Adrenal gland (tissue), 12 donors: ENCODE measurements around the gene ATN1. TPM values are rescaled to one million over a fixed set of nuclear protein-coding genes. Genes with fewer than 3 reads are reported as not detected.

Source experiments
- DNase-seq, 7 donors: peaks; one replicate each; pipeline ENCODE4 v3.0.0-alpha.2; 2019 to 2020
- H3K27ac ChIP-seq, 5 donors: fragments of 200-600 bp; sonication (generic) in 4 of 5; 1 replicate in 3 of 5; 2 replicates in 2 of 5; pipeline versions ENCODE4 v1.5.1 to v1.8.0; 2016 to 2020; ENCODE audit warnings: mild to moderate bottlenecking in 1 of 5
- H3K27me3 ChIP-seq: fragments of 200-600 bp; 2 replicates; pipeline ENCODE4 v1.8.0; 2021
- H3K36me3 ChIP-seq, 2 donors: fragments of 200-600 bp; replicated peaks in 1 of 2; 1 replicate in 1 of 2; 2 replicates in 1 of 2; pipeline versions ENCODE4 v1.5.1 to v1.8.0; 2018 to 2022
- H3K4me1 ChIP-seq, 2 donors: fragments of 200-600 bp; replicated peaks in 1 of 2; 1 replicate in 1 of 2; 2 replicates in 1 of 2; pipeline versions ENCODE4 v1.5.1 to v1.8.0; 2018 to 2021
- H3K4me3 ChIP-seq, 4 donors: fragments of 200-600 bp; sonication (generic) in 3 of 4; one replicate each; pipeline ENCODE4 v1.5.1; 2016 to 2018
- H3K9me3 ChIP-seq, 3 donors: fragments of 200-600 bp; sonication (generic) in 1 of 3; replicated peaks in 1 of 3; 1 replicate in 2 of 3; 2 replicates in 1 of 3; pipeline versions ENCODE4 v1.5.1 to v1.8.0; 2016 to 2021
- POLR2A ChIP-seq, 2 donors: fragments of 450-650 bp; IDR thresholded peaks; one replicate each; pipeline ENCODE4 v1.6.1; 2017; ENCODE audit warnings: antibody characterized with exemption in 2 of 2, mild to moderate bottlenecking in 2 of 2, moderate library complexity in 1 of 2
- WGBS, 4 donors: extraction: QIAGEN DNeasy Blood & Tissue Kit in 2 of 4; methylation state at CpG; one replicate each; pipeline versions ENCODE4 v1.1.5 to v1.1.7; 2013 to 2017; 5-methylcytosine and 5-hydroxymethylcytosine counted together
- intact Hi-C, 2 donors: fragments of 100-400 bp; cut with DNase I; formaldehyde crosslinking; loops; one replicate each; pipeline versions ENCODE4 v1.14.1 to v1.15.0; 2022 to 2023
- polyA plus RNA-seq, 3 donors: library from polyadenylated mRNA; stranded (reverse); fragments of 200-250 nt in 2 of 3; fragments of 350-450 nt in 1 of 3; fragmentation: Illumina TruSeq in 1 of 3; extraction: RNeasy Lipid Tissue Mini Kit (QIAGEN cat#74804) in 1 of 3; gene quantifications; one replicate each; pipeline ENCODE4 v1.2.3, GENCODE V29; 2013 to 2014
- total RNA-seq, 9 donors: library from RNA; depleted of rRNA in 4 of 9; stranded (reverse); fragments of >200 nt in 4 of 9; fragments of 120-200 nt in 1 of 9; fragmentation: NEBNext Ultra II Directional in 1 of 9; extraction: Animal tissue kit (Norgen Biotek cat#: 25700) in 1 of 9; gene quantifications; one replicate each; pipeline versions ENCODE4 v1.1.0 to v1.2.4, GENCODE V29; 2013 to 2023
- TF ChIP-seq, protein P1 (sequence below), 6 experiments: fragments of 450-650 bp in 4 of 6; fragments of 200-600 bp in 2 of 6; sonication (generic) in 1 of 6; IDR thresholded peaks; 1 replicate in 5 of 6; 2 replicates in 1 of 6; pipeline versions ENCODE4 v1.5.1 to v1.8.0; 2016 to 2021; ENCODE audit warnings: antibody characterized with exemption in 6 of 6, mild to moderate bottlenecking in 2 of 6, moderate library complexity in 1 of 6
- donor health status: healthy with polysubstance abuse.
- donor health status: Bipolar disorder and iron deficiency.
- donor health status: DM: yes; HTN: yes; CAD: no.
- donor health status: DM: no; HTN: no; CAD: no.
- donor health status: DM: no; HTN: no; CAD: no.
- donor health status: DM: yes; HTN: yes; CAD: no.

ATN1 gene
- total and polyA plus RNA-seq, 12 donors, result 8.8 to 482 (median 110) TPM

DNA sequence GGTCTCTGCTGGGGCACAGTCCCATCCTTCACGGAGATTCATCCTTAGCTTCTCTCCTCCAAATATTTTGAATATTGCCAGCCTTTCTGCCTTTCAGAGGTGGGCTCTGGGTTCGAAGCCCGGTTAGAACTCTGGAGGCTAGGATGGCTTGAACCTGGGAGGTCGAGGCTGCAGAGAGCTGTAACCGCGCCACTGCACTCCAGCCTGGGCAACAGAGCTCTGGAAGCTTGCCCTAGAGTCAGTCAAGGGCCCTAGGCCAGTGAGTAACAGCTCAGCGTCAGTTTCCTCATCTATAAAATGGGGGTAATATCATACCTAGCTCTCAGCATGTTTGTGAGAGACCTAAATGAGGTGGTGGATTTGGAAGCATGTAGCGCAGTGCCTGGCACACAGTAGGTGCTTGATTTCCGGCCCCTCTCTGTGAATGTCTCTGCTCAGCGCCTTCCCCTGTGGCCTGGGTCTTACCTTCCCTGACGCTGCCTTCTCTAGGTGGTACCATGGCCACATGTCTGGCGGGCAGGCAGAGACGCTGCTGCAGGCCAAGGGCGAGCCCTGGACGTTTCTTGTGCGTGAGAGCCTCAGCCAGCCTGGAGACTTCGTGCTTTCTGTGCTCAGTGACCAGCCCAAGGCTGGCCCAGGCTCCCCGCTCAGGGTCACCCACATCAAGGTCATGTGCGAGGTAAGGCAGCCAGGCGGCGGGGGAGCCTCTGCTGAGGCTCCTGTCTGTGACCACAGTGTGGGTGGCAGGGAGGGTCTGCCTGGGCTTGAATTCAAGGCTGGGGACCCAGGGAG lies 26.8 kb downstream of the ATN1 start:
- Histone ChIP-seq H3K27me3 (no peaks in the 10 kb centered on the region), H3K27ac (peak overlapping the region in 3 of 5 donors; percentile 28 to 83 (median 52)), H3K4me1 (peaks cover 10 to 32% of the 10 kb centered on the region in 2 donors), H3K9me3 (no peaks in the 10 kb centered on the region), H3K4me3 (no peak overlapping the region), H3K36me3 (no peaks in the 10 kb centered on the region)
- intact Hi-C loops, result loop anchor here (10.0 kb wide), 2 partner anchors 80 to 160 kb away; partner anchors contain the start of gene SPSB2 (in 1 of the 2)
- 55 to 63% (median 60%) methylated on average over 16 to 21 of the region's 21 CpGs for WGBS, 4 donors
- TF ChIP-seq, protein P1, sequence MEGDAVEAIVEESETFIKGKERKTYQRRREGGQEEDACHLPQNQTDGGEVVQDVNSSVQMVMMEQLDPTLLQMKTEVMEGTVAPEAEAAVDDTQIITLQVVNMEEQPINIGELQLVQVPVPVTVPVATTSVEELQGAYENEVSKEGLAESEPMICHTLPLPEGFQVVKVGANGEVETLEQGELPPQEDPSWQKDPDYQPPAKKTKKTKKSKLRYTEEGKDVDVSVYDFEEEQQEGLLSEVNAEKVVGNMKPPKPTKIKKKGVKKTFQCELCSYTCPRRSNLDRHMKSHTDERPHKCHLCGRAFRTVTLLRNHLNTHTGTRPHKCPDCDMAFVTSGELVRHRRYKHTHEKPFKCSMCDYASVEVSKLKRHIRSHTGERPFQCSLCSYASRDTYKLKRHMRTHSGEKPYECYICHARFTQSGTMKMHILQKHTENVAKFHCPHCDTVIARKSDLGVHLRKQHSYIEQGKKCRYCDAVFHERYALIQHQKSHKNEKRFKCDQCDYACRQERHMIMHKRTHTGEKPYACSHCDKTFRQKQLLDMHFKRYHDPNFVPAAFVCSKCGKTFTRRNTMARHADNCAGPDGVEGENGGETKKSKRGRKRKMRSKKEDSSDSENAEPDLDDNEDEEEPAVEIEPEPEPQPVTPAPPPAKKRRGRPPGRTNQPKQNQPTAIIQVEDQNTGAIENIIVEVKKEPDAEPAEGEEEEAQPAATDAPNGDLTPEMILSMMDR (IDR thresholded peaks at IDR 0.05), result peak in 1 of 6 experiments; percentile 10
- TF ChIP-seq POLR2A (IDR thresholded peaks at IDR 0.05), result no peak
- peak; percentile 52 to 81 (median 69) for DNase-seq

DNA sequence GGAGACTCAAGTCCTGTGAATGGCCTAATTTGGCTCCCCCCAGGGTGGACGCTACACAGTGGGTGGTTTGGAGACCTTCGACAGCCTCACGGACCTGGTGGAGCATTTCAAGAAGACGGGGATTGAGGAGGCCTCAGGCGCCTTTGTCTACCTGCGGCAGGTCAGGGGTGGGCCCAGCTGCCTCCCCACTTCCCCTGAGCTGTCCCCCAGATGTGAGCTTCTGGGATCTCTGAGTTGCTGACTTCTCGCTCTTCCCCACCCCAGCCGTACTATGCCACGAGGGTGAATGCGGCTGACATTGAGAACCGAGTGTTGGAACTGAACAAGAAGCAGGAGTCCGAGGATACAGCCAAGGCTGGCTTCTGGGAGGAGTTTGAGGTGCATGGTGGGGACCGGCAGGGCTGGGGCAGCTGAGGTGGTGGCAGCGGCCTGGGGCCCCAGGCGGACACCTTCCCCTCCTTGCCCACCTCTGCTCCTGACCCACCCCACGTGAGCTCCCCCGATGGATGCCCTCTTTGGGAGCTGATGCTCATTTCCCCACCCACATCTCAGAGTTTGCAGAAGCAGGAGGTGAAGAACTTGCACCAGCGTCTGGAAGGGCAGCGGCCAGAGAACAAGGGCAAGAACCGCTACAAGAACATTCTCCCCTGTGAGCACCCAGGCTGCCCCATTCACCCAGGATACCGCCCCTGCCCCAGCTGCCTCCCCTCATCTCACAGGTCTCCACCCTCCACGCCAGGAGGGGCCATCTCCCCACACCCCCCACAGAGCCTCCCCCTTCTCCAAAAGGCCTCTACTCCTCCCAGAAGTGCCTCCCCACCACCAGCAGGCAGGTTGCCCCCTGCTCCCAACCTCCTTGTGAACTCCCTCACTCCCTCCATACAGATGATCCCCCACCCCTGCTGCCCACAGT lies 27.6 kb downstream of the ATN1 start:
- H3K27me3 ChIP-seq, result no peaks in the 10 kb centered on the region
- WGBS, 4 donors, result 73 to 85% (median 78%) methylated on average over 14 to 22 of the region's 22 CpGs
- H3K4me3 ChIP-seq, result no peak overlapping the region
- intact Hi-C loops, result loop anchor here (10.0 kb wide), 2 partner anchors 81 to 159 kb away; partner anchors contain the start of gene SPSB2 (in 1 of the 2)
- H3K9me3 ChIP-seq, result no peaks in the 10 kb centered on the region
- H3K4me1 ChIP-seq, result peaks cover 10 to 39% of the 10 kb centered on the region in 2 donors
- peak in 1 of 7 donors; percentile 4 for DNase-seq
- no peaks in the 10 kb centered on the region for H3K36me3 ChIP-seq
- peak overlapping the region in 3 of 5 donors; percentile 28 to 83 (median 52) for H3K27ac ChIP-seq
- no peak for TF ChIP-seq POLR2A (IDR thresholded peaks at IDR 0.05)
- TF ChIP-seq, protein P1 (IDR thresholded peaks at IDR 0.05), result no peak

GRCh38 chr12:6956021-6956727 lies 28.4 kb downstream of the ATN1 start:
- Histone ChIP-seq H3K4me3 (no peak overlapping the region), H3K9me3 (no peaks in the 10 kb centered on the region), H3K27ac (no peak overlapping the region), H3K4me1 (peaks cover 15 to 47% of the 10 kb centered on the region in 2 donors), H3K36me3 (no peaks in the 10 kb centered on the region), H3K27me3 (no peaks in the 10 kb centered on the region)
- TF ChIP-seq, protein P1 (IDR thresholded peaks at IDR 0.05), result no peak
- no peak for TF ChIP-seq POLR2A (IDR thresholded peaks at IDR 0.05)
- peak in 1 of 7 donors; percentile 1 for DNase-seq
- WGBS, 4 donors, result 67 to 78% (median 76%) methylated on average over 12 to 28 of the region's 28 CpGs
- intact Hi-C loops, result loop anchor here (10.0 kb wide), 2 partner anchors 81 to 159 kb away; partner anchors contain the start of gene SPSB2 (in 1 of the 2)
